ENCODE data around the gene AMER2.

AMER2 gene

GRCh38 chr13:25112695-25113255 lies 59.3 kb downstream of the AMER2 start:
- H3K4me1 ChIP-seq (ENCODE audit: control insufficient read depth in 5 of 5, insufficient read depth in 5 of 5, low read length in 5 of 5) = peaks cover 0 to 5% (median 0%) of the 10 kb centered on the region in 5 donors
- H3K9ac ChIP-seq (ENCODE audit: low read length in 5 of 5) = no peak overlapping the region
- H3K27me3 ChIP-seq (ENCODE audit: control insufficient read depth in 5 of 5, insufficient read depth in 4 of 5, low read length in 5 of 5) = peaks cover 0 to 11% (median 6%) of the 10 kb centered on the region in 5 donors
- H3K27ac ChIP-seq (ENCODE audit: low read depth, low read length) = no peak overlapping the region
- H3K9me3 ChIP-seq (ENCODE audit: control insufficient read depth in 5 of 5, low read length in 5 of 5) = no peaks in the 10 kb centered on the region
- no peaks in the 10 kb centered on the region for H3K36me3 ChIP-seq (ENCODE audit: control insufficient read depth in 5 of 5, insufficient read depth in 5 of 5, low read length in 5 of 5)
- H3K4me3 ChIP-seq (ENCODE audit: low read depth in 1 of 5, low read length in 5 of 5) = no peak overlapping the region
